Effector CD8-positive, alpha-beta T cell (primary cell): Measurements from ENCODE around the gene LRRC45.

Source experiments
- DNase-seq: peaks from one replicate; lab custom pipeline; 2025; lab: John Stamatoyannopoulos, UW

LRRC45 gene

DNA sequence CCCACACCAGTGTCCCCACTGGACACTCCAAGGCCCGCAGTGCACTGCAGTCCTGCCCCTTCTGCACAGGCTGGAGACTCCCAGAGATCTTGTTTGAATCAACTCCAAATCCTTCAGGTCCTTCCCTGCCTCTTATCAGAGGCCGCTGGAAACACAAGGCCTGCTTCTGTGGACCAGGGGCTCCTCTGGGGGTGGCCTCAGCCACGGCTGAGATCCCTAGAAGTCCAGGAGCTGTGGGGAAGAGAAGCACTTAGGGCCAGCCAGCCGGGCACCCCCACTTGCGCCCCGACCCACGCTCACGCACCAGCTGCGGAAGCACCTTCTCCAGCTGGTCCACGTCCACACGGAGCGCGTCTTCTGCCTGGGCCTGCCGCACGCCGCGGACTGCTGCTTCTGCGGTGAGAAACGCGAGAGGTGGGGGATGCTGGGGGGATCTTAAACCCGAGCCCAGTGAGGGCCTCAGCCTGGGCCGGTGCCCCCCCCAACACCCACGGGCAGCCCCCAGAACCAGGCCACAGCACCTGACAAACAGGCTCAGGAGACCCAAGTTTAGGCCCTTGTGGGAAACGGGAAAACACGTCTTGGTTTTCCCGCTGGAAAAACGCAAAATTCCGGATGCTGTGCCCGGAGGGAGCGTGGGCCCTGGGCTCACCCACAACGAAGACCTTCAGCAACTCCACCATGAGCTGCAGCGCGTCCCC lies 4.0 kb upstream of the LRRC45 start:
- DNase-seq: no peak

DNA sequence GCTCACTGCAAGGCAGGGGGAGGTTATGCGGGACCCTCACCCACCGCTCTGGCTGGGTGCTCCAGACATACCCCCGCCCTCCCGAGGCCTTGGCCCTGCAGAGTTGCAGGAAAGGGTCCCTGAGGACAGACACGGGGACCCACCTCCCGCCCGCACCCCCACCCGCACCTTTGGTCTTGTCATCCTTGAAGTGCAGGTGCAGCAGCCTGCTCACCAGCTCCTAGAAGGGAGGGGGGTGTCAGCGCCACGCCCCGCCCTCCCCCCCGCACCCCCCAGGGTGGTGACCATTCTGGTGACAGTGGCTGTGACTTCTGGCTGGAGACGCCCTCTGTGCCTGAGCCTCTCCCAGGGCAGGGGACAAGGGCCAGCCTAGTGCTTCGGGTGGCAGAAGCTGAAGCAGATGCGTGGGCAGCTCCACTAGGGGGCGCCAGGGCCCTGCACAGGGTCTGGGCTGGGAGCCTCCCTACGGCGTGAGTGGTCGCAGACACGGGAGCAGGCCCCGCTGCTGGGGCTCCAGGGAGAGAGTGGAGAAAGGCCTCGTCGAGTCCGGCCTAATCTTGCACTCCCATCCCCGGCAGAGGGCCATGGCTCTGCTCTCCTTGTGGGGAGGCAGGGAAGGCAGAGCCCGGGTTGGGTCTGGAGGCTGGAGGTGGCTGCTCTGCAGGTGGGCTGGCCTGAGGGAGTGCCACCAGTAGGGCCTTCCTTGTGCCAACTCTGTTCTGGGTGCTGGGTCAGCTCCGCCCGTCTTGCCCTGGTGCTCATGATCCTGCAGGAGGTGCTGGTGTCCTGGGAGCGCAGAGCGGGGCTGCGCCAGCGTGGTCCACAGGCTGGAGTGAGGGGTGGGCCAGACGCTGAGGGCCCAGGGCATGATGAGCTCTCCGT lies 3.2 kb upstream of the LRRC45 start:
- DNase-seq: peak; percentile 49

DNA sequence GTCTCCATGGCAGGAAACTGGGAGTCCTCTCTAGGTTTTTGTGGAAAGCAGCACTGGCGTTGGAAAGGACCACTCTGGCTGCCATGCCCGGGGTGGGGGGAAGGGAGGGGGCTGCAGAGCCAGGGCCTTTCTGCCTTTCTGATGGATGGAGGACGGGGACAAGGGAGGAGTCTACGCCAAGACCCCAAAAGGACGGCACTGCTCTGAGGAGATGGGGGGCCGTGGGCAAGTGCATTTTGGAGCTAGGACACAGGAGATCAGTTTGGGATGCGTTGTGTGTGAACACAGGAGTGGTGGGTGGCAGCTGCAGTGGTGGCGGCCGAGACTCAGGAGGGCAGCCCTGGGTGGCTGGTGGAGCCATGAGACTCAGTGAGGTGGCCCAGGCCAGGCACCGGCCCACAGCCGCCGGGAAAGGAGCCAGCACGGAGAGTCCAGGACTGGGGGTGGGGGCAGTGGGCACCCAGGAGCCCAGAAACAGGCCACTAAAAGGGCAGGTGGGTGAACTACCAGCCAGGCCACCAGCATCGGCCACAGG lies 2.5 kb upstream of the LRRC45 start:
- no peak for DNase-seq

DNA sequence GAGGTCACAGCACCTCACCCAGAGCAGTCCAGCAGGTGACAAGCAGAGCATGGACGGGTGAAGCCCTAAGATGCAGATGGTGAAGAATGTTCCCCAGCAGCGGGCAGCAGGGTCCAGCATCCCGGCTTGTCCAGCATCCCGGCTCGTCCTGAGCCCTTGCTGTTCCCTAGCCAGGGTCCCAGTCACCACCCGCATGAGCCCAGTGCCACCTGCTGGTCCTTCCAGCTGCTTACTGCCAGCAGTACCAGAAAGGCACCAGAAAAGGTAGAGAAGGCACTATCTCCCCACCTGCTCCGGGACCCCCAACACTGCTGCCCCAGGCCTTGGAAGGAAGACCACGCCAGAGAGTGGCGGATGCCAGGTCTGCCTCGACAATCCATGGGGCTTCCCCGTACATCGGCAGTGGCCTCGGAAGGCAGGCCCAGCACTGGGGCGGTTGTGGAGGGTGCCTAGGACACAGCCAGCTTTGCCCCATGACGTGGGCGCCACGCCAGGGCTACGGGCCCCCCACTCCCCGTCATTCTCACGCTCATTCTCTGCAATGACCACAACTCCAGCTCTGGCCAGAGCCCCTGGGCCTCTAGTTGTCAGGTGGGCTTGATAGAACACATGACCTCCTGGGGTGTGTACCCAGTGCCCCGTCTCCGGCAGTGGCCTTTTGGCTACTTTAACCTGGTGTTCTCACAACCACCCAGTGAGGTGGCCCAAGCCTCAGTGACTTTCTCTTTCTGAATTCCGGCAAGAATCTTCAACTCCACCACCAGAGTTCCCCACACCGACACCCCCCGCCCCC lies 1.8 kb upstream of the LRRC45 start:
- peak; percentile 26 for DNase-seq

GRCh38 chr17:82021900-82022309 lies 1.2 kb upstream of the LRRC45 start:
- no peak for DNase-seq

DNA sequence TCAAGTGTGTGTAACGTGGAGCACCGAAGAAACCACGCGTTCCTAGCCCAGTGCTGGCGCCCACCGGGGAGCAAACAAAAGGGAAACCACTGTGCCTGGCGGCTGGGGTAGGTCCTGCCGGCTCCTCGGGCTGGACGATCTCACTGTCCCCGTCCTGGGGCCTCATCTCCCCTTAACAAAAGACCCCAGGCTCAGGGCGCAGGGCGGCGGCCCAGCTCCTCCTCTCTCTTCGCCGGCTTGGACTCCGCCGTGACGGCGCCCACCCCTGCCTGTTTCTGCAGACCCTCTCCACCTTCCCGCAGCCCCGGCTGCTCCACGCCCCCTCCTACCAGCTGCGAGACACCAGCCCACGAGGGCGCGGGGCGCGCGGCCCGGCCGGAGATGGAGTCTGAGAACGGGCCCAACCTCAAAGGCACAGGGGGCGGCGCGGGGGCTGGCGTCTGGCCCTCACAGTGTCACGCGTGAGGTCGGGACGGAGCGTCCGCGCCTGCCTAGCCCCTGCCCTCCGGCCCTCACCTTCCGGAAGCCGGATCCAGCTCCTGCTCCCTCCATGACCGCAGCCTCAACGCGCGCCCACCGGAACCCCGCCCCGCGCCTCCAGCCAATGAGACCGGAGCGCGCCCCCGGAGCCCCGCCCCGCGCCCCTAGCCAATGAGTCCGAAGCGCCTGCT lies 660 bp upstream of the LRRC45 start, which contains the start of gene CENPX:
CENPX (minus strand) TSS at position 569 of the 671 bp plus-strand sequence; CDS start at position 552, 17 bp downstream.
- no peak for DNase-seq

GRCh38 chr17:82023447-82024241 lies 539 bp downstream of the LRRC45 start:
- no peak for DNase-seq

DNA sequence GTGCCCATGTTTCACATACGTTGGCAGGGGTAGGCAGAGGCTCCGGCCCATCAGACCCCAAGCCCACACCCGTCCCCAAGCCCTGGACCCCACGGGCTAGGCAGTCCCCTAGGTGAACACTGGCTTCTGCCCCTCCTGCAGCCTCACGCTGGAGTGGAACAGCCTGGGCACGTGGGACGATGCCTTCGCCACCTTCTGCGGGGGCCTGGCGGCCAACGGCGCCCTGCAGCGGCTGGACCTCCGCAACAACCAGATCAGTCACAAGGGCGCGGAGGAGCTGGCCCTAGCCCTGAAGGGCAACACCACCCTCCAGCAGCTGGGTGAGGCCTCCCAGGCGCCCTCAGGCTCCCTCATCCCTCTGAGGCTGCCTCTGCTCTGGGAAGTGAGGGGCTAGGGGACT lies 1.8 kb downstream of the LRRC45 start:
- no peak for DNase-seq

- no peak for DNase-seq
These were observed 2.4 kb downstream of the LRRC45 start for GRCh38 chr17:82025401-82026107.

- DNase-seq: no peak
These were observed 5.1 kb downstream of the LRRC45 start for GRCh38 chr17:82028246-82028645.

GRCh38 chr17:82028966-82029365 lies 5.9 kb downstream of the LRRC45 start:
- DNase-seq: no peak

- no peak for DNase-seq
These were observed 6.3 kb downstream of the LRRC45 start for GRCh38 chr17:82029391-82029790.

DNA sequence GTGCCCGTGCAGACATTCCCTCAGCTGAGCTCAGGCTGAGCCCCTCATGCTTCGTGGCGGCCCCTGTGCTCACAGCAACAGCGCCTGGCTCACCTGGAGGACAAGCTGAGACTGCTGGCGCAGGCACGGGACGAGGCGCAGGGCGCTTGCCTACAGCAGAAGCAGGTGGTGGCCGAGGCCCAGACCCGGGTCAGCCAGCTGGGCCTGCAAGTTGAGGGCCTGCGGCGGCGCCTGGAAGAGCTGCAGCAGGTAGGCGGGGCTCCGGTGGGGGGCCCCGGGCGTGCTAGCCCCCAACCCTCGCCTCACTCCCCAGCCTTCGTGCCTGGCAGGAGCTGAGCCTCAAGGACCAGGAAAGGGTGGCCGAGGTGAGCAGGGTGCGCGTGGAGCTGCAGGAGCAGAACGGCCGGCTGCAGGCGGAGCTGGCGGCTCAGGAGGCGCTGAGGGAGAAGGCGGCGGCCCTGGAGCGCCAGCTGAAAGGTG lies 6.9 kb downstream of the LRRC45 start:
- no peak for DNase-seq

GRCh38 chr17:82030470-82031302 lies 7.6 kb downstream of the LRRC45 start:
- peak; percentile 72 for DNase-seq

GRCh38 chr17:82031303-82031884 lies 8.3 kb downstream of the LRRC45 start, which contains the start of gene RAC3:
Gene RAC3 (plus strand): TSS chr17:82031678. CDS start chr17:82031762, 84 bp downstream.
- DNase-seq: no peak

DNA sequence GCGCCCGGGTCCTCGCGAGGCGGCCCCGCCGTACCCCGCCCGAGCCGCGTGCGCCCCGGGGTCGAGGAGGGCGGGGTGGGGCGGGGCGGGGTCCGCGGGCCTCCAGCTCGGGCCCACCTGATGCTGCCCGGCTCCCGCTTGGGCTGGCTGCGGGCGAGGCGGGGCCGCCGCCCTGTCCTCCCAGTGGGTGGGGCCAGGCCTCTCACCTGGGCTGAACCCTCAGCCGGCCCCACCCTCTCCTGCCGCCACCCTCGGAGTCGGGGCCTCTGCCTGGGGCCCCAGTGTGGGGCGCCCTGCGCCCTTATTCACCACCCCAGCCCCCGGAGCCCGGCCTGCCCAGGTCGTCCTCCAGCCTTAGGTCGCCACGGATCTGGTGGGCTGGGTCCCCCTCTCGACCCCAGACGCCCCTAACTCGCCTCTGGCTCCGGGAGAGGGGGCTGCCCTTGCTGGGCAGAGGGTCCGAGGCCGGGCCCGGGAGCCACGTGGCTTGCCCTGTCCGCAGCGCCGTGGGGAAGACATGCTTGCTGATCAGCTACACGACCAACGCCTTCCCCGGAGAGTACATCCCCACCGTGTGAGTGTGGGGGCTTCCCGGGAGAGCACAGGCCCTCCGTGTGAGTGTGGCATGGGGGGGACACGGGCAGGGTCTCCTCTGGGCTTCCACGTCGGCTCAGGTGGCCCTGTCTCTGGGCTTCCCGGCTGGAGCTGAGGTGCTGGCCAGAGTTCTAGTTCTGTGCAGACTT lies 9.0 kb downstream of the LRRC45 start:
- DNase-seq: no peak

- no peak for DNase-seq
These were observed 10.4 kb downstream of the LRRC45 start for GRCh38 chr17:82033359-82034085.
